ENCODE data around the gene EGFR.
"Not testable (repeated sequence)": the region's sequence is repeated elsewhere in the genome, so short reads cannot be mapped to it uniquely, and the experiment has no call there.

Gene EGFR

DNA sequence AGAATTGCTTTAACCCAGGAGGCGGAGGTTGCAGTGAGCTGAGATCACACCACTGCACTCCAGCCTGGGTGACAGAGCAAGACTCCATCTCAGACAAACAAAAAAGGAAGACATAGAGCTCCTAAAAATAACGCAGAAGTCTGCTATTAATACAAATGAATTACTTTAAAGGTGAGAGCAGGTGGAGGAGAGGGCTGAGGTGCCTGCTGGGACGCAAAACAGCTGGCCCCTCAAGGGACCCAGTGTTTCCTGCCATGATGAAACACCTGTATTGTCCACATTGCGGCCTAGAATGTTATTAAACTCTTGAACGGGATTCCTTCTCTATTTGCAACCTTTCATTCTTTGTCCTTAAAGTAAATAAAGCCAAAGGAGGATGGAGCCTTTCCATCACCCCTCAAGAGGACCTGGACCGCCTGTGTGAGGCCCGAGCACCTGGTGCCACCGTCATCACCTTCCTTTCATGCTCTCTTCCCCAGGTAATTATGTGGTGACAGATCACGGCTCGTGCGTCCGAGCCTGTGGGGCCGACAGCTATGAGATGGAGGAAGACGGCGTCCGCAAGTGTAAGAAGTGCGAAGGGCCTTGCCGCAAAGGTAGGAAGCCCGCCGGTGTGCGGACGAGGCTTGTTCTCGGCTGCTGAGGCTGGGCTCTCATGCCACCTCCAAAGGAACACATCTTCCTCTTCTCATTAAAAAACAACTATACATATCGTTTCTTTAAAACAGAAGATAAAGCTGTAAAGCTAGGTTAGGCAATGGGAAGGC lies 136.7 kb downstream of the EGFR start:
- no peak for DNase-seq

DNA sequence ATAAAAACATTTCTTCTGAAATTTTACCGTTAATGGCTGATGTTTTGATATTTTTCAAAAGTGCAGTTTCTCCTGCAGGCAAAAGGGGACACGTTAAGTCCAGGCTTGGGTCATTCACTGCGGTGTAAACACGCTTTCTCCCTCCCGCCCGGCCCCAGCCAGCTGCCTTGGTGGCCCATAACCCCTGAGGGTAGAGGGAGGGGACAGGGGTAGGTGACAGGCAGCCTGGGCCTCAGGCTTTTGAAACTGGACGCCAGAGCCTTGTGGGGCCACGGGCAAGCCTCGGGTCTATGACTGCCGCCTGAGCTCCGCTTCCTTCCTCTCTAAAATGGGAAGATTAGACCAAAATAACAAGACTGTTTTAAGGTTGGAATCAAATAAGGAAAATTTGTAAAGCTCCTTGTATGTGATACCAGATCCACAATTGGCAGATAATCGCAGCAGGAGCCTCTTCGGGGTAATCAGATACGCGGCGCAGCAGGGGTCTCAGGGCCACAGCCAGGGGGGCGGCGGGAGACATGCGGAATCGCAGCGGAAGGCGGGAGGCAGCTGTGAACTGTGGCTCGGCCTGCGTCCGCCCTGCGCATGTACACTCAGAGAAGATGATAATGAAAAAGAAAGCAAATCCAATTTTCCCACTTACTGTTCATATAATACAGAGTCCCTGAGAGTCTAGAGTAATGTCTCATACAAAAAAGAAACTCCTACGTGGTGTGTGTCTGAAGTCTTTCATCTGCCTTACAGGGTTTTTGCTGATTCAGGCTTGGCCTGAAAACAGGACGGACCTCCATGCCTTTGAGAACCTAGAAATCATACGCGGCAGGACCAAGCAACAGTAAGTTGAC lies 138.3 kb downstream of the EGFR start:
- DNase-seq, result no peak

DNA sequence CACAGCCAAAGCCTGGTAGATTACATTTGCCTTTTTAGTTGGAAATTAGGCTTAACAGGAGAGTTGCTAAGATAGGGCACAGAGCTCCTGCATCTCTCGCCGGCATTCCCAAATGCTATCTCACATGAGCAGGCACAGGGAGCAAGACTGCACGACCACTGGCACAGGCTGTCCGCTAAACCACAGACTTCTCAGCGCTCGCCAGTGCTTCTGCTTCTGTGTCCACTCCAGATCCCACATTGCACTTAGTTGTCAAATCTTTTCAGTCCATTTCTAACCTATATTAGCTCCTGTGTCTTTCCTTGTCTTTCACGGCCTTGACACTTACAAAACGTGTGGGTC lies 138.9 kb downstream of the EGFR start:
- DNase-seq, result no peak

DNA sequence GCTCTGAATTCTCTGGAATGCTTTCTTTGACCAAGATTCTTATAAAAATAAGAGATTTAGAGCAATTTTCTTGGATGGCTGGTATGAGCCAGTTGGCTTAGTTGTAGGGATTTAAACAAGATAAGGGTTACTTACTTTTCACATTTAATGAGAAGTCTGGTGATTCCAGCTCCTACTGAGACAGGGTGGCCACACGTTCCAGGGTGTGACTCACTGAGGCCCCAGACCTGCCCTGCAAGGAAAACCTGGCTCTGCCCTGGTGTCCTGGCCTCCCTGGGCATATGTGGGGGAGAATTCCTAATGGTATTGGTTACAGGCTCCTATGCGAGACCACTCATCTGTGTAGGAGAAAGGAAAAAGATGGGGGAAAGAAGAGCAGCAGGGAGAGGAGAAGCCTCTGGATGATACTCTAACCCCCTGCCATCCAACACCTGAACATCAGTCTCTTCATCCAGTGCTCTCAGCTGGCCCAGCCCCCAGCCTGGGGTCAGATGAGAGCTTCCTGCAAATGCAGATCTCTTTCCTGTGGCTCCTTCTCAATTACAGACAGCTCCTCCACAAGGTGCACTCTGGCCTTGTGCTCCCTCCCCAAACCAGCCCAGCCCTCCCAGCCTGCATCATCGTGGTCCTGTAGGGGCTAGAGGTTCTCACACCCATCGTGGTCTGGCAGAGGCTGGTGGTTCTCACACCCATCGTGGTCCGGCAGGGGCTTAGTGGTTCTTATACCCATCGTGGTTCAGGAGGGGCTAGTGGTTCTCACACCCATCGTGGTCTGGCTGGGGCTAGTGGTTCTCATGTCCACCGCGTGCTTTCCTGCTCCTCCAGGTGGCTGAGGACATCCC lies 139.9 kb downstream of the EGFR start:
- DNase-seq, result no peak

DNA sequence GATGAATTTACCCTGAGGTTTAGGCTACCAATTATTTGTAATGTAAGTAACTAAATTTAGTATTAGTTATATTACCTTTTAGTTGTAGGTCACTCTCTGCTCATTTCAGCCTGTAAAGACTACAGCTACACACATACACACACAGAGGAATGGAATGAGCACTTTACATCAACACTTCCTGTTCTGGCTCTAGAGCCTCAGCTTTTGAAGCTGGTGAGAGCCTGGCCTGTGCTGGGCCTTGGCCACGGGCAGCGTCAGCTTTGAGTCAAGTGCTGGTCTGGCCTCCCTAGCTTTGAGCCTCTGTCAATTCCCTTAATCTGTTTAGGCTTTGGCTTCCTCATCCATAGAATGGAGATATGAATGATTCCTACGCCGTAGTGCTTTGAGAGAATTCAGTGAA lies 141.7 kb downstream of the EGFR start:
- no peak for DNase-seq

DNA sequence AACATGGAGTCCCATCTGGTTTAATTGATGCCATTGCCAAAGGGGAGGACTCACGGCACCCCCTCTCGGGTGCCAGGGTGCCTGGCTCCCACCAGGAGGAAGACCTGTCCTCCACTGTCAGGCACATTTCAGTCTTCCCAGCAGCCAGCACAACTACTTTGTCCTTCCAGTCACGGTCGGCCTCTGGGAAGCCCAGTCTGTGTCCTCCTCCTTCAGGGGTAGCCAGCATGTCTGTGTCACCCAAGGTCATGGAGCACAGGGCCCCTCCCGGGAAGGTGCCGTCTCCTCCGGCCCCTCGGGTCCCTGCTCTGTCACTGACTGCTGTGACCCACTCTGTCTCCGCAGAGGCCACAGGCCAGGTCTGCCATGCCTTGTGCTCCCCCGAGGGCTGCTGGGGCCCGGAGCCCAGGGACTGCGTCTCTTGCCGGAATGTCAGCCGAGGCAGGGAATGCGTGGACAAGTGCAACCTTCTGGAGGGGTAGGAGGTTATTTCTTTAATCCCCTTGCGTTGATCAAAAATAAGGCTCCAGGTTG lies 142.4 kb downstream of the EGFR start:
- no peak for DNase-seq

DNA sequence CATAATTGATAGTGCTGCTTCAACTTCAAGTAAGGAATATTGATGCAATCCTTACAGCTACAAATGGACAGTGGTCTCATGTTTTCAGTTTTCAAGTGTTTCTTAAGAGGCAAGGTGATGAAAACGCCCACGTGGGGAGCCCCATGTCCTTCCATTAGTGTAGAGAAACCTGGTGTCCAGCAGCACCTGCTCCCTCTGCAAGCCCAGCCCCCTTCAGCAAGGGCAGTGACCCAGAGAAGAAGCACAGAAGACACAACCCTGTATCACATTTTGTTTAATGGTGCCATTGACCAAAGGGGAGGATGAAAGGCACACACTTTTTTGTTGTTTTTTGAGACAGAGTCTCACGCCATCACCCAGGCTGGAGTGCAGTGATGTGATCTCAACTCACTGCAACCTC lies 143.7 kb downstream of the EGFR start:
- DNase-seq, result no peak

DNA sequence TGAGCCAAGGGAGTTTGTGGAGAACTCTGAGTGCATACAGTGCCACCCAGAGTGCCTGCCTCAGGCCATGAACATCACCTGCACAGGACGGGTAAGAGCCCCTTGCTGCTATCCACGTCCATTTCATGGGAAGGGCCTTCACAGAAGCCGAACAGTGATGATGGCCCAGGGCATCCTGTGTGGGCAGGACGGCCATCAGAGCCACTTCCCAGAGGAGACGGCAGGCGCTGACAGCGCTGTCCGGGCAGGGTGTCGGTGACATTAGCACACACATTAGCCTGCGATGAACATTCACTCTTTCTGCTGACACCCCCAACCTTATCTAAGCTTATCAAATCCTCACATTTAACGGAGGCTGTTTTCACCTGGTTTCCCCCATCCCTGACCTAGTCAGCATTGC lies 144.9 kb downstream of the EGFR start:
- DNase-seq, result no peak

DNA sequence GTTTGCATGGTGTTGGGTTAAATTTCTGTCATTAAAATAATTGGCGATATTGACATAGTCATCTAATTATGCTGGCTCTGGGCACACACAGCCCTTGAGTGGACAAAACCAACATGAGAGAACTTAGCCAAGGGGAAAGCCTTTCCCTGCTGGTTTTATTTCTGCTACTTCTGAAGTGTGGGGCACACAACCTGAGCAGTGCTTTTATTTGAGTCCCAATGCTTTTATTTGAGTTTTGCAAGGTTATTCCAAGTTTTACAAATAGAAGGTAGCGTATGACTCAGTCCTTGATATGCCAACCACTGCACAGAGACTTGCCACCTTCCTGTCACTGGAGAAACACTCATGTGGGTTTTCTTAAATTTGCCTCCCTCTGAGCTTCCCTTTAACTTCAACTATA lies 145.7 kb downstream of the EGFR start:
- DNase-seq, result no peak

DNA sequence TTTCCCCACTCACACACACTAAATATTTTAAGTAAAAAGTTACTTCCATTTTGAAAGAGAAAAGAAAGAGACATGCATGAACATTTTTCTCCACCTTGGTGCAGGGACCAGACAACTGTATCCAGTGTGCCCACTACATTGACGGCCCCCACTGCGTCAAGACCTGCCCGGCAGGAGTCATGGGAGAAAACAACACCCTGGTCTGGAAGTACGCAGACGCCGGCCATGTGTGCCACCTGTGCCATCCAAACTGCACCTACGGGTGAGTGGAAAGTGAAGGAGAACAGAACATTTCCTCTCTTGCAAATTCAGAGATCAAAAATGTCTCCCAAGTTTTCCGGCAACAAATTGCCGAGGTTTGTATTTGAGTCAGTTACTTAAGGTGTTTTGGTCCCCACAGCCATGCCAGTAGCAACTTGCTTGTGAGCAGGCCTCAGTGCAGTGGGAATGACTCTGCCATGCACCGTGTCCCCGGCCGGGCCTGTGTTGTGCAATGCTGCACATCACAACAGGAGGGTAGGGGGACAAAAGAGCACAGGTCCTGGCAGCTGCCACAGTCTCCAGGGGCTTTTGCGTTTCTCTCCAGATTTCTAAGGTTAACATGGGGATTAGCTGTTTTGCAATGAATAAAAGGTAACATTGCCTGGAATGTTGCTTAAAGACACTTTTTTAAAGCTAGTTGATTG lies 146.5 kb downstream of the EGFR start:
- DNase-seq, result no peak

DNA sequence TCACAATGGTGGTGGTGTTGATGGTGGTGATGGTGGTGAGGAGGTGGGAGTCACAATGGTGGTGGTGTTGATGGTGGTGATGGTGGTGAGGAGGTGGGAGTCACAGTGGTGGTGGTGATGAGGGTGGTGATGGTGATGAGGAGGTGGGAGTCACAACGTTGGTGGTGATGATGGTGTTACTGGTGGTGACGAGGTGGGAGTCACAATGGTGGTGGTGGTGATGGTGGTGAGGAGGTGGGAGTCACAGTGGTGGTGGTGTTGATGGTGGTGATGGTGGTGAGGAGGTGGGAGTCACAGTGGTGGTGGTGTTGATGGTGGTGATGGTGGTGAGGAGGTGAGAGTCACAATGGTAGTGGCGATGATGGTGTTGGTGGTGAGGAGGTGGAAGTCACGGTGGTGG lies 148.5 kb downstream of the EGFR start:
- DNase-seq, result not testable (repeated sequence)

DNA sequence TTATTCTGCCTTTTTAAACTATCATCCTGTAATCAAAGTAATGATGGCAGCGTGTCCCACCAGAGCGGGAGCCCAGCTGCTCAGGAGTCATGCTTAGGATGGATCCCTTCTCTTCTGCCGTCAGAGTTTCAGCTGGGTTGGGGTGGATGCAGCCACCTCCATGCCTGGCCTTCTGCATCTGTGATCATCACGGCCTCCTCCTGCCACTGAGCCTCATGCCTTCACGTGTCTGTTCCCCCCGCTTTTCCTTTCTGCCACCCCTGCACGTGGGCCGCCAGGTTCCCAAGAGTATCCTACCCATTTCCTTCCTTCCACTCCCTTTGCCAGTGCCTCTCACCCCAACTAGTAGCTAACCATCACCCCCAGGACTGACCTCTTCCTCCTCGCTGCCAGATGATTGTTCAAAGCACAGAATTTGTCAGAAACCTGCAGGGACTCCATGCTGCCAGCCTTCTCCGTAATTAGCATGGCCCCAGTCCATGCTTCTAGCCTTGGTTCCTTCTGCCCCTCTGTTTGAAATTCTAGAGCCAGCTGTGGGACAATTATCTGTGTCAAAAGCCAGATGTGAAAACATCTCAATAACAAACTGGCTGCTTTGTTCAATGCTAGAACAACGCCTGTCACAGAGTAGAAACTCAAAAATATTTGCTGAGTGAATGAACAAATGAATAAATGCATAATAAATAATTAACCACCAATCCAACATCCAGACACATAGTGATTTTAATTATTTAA lies 151.7 kb downstream of the EGFR start:
- no peak for DNase-seq

DNA sequence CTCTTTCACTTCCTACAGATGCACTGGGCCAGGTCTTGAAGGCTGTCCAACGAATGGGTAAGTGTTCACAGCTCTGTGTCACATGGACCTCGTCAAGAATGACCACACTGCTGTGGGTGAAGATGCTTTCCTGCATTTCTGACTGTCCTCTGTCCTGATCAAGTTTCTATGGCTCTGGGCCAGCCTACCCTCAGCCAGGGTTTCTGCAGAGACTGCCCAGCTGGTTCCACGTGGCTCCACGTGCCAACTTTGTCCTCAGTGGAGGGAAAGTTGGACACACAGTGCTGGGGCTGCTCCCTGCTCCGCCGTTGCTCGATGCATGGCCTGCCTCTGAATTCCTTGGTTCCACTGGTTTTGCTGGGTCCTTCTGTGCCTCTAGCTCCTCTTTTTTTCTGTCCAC lies 152.3 kb downstream of the EGFR start:
- DNase-seq, result no peak

DNA sequence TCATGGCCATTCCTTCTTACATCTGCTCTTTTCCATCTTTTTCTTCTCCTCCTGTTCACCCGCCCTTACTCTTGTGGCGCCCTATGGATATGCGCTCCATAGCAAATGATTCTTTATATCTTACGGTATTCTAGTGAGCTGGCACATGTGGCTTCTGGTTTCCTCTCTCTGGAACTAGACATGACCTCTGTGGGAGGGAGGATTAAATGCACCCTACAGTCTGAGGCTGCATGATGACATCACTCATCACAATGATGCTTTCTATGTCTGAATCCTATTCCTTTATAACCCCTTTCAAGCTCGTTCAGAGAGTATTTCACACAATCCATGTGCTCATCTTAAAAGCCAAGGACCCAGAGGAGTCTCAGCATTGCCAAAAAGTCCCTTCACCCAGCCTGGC lies 153.3 kb downstream of the EGFR start:
- no peak for DNase-seq

DNA sequence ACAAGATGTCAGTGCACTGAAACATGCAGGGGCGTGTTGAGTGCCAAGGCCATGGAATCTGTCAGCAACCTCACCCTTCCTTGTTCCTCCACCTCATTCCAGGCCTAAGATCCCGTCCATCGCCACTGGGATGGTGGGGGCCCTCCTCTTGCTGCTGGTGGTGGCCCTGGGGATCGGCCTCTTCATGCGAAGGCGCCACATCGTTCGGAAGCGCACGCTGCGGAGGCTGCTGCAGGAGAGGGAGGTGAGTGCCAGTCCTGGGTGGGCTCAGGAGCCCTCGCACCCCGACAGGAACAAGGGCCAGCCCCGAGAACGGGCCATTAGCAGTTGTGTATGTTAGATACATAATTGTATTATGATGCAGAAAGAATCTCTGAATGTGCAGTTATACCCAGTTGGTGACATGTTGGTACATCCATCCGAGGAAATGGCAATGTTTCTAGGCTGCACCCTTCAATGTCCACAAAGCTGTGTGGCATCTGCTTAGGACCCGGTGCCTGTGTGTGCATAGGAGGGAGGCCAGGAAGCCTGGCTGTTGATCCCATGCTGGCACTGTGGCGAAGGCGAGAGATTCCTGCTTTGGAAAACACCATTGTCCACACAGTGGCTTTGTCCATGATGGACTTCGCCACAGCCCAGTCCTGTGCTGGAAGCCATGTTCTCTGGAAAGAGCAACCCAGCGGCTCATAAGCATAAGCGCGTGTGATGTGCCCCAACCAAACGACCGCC lies 154.2 kb downstream of the EGFR start:
- no peak for DNase-seq

DNA sequence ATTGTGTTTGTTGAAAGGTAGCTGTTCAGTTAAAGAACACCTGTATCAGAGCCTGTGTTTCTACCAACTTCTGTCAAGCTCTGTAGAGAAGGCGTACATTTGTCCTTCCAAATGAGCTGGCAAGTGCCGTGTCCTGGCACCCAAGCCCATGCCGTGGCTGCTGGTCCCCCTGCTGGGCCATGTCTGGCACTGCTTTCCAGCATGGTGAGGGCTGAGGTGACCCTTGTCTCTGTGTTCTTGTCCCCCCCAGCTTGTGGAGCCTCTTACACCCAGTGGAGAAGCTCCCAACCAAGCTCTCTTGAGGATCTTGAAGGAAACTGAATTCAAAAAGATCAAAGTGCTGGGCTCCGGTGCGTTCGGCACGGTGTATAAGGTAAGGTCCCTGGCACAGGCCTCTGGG lies 154.9 kb downstream of the EGFR start:
- DNase-seq, result no peak

DNA sequence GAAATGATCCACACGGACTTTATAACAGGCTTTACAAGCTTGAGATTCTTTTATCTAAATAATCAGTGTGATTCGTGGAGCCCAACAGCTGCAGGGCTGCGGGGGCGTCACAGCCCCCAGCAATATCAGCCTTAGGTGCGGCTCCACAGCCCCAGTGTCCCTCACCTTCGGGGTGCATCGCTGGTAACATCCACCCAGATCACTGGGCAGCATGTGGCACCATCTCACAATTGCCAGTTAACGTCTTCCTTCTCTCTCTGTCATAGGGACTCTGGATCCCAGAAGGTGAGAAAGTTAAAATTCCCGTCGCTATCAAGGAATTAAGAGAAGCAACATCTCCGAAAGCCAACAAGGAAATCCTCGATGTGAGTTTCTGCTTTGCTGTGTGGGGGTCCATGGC lies 155.6 kb downstream of the EGFR start:
- no peak for DNase-seq

DNA sequence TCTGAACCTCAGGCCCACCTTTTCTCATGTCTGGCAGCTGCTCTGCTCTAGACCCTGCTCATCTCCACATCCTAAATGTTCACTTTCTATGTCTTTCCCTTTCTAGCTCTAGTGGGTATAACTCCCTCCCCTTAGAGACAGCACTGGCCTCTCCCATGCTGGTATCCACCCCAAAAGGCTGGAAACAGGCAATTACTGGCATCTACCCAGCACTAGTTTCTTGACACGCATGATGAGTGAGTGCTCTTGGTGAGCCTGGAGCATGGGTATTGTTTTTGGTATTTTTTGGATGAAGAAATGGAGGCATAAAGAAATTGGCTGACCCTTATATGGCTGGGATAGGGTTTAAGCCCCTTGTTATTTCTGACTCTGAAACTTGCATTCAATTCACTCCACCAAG lies 156.0 kb downstream of the EGFR start:
- DNase-seq, result no peak

DNA sequence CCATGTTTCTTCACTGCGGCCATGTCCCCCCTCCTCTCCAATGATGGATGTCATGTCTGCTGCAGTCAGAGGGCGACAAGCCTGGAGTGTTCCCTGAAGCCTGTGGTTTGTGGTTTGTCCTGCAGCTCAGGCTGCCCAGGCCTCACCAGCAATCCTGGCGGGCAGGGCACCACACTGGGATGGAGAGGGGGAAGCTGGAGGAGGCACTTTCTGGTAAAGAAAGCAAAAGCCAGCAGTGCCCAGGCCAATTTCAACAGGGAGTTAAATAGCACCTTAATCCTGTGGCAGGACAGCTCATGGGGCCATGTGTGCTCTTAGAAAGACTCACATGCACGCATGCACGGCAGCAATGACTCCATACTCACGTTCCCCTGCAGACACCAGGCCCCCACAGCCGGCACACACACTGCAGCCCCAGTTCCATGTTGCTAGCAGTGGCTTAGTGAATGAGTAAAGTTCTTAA lies 158.3 kb downstream of the EGFR start:
- no peak for DNase-seq

DNA sequence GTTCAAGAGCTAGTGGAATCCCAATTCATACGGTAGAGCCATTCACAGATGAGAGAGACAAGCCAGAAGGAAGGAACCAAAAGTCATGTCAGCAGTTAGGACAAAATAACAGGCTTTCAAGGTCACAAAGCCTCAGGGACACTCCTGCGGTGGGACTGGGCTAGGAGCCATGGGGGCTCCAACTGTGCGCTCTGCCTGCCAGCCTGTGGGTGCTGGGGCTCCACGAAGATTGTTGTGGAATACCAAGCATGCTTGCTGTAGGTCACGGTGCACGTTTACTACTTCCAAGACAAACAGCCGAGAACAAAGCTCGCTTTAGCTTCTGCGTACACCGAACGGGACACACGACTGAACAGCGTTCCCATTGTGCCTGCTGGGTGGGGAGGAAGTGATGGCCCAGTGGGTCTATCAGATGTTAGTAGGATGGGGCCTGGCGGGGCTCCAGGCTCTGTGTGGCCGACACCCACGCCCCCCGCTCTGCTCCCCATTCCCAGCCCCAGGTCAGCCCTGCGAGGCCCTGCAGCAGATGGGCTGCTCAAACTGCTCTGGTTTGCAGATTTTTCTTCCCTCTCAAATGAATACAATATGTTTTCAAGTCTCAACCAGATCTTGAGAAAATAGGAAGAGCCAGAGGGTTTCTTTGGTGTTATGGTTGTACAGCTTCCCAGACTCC lies 158.9 kb downstream of the EGFR start:
- no peak for DNase-seq

All from Kasumi-1 (cell line).